NCI-H1436 treated with DMSO at 0.1 percent for 48 hours (cell line): ENCODE measurements around the gene DNM3.
"Not testable (repeated sequence)": the region's sequence is repeated elsewhere in the genome, so short reads cannot be mapped to it uniquely, and the experiment has no call there.

ENCODE experiments used
- DNase-seq: peaks from one replicate; lab custom pipeline; 2025; lab: John Stamatoyannopoulos, UW

DNM3 gene

GRCh38 chr1:172024944-172025738 is 183.8 kb downstream of the DNM3 start:
- DNase-seq: not testable (repeated sequence)

- DNase-seq: no peak
Observed at GRCh38 chr1:172040466-172040865, 199.2 kb downstream of the DNM3 start.

GRCh38 chr1:172041102-172041501 is 199.8 kb downstream of the DNM3 start:
- DNase-seq: no peak

GRCh38 chr1:172041742-172042141 is 200.4 kb downstream of the DNM3 start:
- DNase-seq: no peak

GRCh38 chr1:172043900-172044299 is 202.6 kb downstream of the DNM3 start:
- DNase-seq: no peak

- DNase-seq: no peak
Observed at GRCh38 chr1:172051898-172052297, 210.6 kb downstream of the DNM3 start.

- no peak for DNase-seq
Observed at GRCh38 chr1:172054172-172054571, 212.9 kb downstream of the DNM3 start.

- not testable (repeated sequence) for DNase-seq
Observed at GRCh38 chr1:172055816-172056419, 214.6 kb downstream of the DNM3 start.

- no peak for DNase-seq
Observed at GRCh38 chr1:172068334-172068733, 227.0 kb downstream of the DNM3 start.

- DNase-seq: no peak
Observed at GRCh38 chr1:172069051-172069450, 227.8 kb downstream of the DNM3 start.

GRCh38 chr1:172069534-172069933 is 228.2 kb downstream of the DNM3 start:
- no peak for DNase-seq

- no peak for DNase-seq
Observed at GRCh38 chr1:172070055-172070454, 228.8 kb downstream of the DNM3 start.

- no peak for DNase-seq
Observed at GRCh38 chr1:172071746-172072145, 230.4 kb downstream of the DNM3 start.

- DNase-seq: not testable (repeated sequence)
Observed at GRCh38 chr1:172079859-172080258, 238.6 kb downstream of the DNM3 start.

GRCh38 chr1:172083191-172083590 is 241.9 kb downstream of the DNM3 start:
- DNase-seq: no peak

- DNase-seq: no peak
Observed at GRCh38 chr1:172084876-172085275, 243.6 kb downstream of the DNM3 start.

GRCh38 chr1:172085317-172085716 is 244.0 kb downstream of the DNM3 start:
- no peak for DNase-seq

- no peak for DNase-seq
Observed at GRCh38 chr1:172086137-172086536, 244.8 kb downstream of the DNM3 start.

- no peak for DNase-seq
Observed at GRCh38 chr1:172088256-172088655, 247.0 kb downstream of the DNM3 start.

GRCh38 chr1:172089768-172090510 is 248.6 kb downstream of the DNM3 start:
- no peak for DNase-seq

GRCh38 chr1:172090511-172090817 is 249.2 kb downstream of the DNM3 start:
- no peak for DNase-seq

GRCh38 chr1:172095846-172096245 is 254.5 kb downstream of the DNM3 start:
- no peak for DNase-seq

GRCh38 chr1:172105230-172105629 is 263.9 kb downstream of the DNM3 start:
- no peak for DNase-seq
